ENCODE data around the gene STK32C. TPM values are rescaled to one million over a fixed set of nuclear protein-coding genes. Genes with fewer than 3 reads are reported as not detected.

Gene STK32C
- total RNA-seq, 1 donor, result 4.2 TPM

- Histone ChIP-seq H3K27me3 (ENCODE audit: insufficient read depth, low read length) (no peaks in the 10 kb centered on the region), H3K4me3 (ENCODE audit: low read length) (no peak overlapping the region), H3K4me1 (ENCODE audit: insufficient read depth, low read length) (peaks cover 3% of the 10 kb centered on the region), H3K9me3 (ENCODE audit: low read depth, low read length) (no peaks in the 10 kb centered on the region)
Observed at GRCh38 chr10:132264966-132265889, 42.5 kb downstream of the STK32C start.

- no peak overlapping the region for H3K4me3 ChIP-seq (ENCODE audit: low read length)
- H3K27me3 ChIP-seq (ENCODE audit: insufficient read depth, low read length), result no peaks in the 10 kb centered on the region
- H3K4me1 ChIP-seq (ENCODE audit: insufficient read depth, low read length), result peaks cover 3% of the 10 kb centered on the region
- H3K9me3 ChIP-seq (ENCODE audit: low read depth, low read length), result no peaks in the 10 kb centered on the region
Observed at GRCh38 chr10:132264306-132264950, 43.3 kb downstream of the STK32C start.

- Histone ChIP-seq H3K4me3 (ENCODE audit: low read length) (no peak overlapping the region), H3K27me3 (ENCODE audit: insufficient read depth, low read length) (no peaks in the 10 kb centered on the region), H3K9me3 (ENCODE audit: low read depth, low read length) (no peaks in the 10 kb centered on the region), H3K4me1 (ENCODE audit: insufficient read depth, low read length) (peaks cover 3% of the 10 kb centered on the region)
Observed at GRCh38 chr10:132263866-132264265, 43.9 kb downstream of the STK32C start.

GRCh38 chr10:132259702-132260482, 47.9 kb downstream of the STK32C start:
- peaks cover 26% of the 10 kb centered on the region for H3K4me1 ChIP-seq (ENCODE audit: insufficient read depth, low read length)
- H3K4me3 ChIP-seq (ENCODE audit: low read length), result no peak overlapping the region
- H3K27me3 ChIP-seq (ENCODE audit: insufficient read depth, low read length), result no peaks in the 10 kb centered on the region
- H3K9me3 ChIP-seq (ENCODE audit: low read depth, low read length), result no peaks in the 10 kb centered on the region

GRCh38 chr10:132258423-132258822, 49.3 kb downstream of the STK32C start:
- Histone ChIP-seq H3K9me3 (ENCODE audit: low read depth, low read length) (no peaks in the 10 kb centered on the region), H3K27me3 (ENCODE audit: insufficient read depth, low read length) (no peaks in the 10 kb centered on the region), H3K4me3 (ENCODE audit: low read length) (no peak overlapping the region), H3K4me1 (ENCODE audit: insufficient read depth, low read length) (peaks cover 30% of the 10 kb centered on the region)

- no peak overlapping the region for H3K4me3 ChIP-seq (ENCODE audit: low read length)
- H3K4me1 ChIP-seq (ENCODE audit: insufficient read depth, low read length), result peaks cover 30% of the 10 kb centered on the region
- H3K27me3 ChIP-seq (ENCODE audit: insufficient read depth, low read length), result no peaks in the 10 kb centered on the region
- H3K9me3 ChIP-seq (ENCODE audit: low read depth, low read length), result no peaks in the 10 kb centered on the region
Observed at GRCh38 chr10:132257907-132258306, 49.8 kb downstream of the STK32C start.

- no peaks in the 10 kb centered on the region for H3K9me3 ChIP-seq (ENCODE audit: low read depth, low read length)
- no peaks in the 10 kb centered on the region for H3K27me3 ChIP-seq (ENCODE audit: insufficient read depth, low read length)
- H3K4me3 ChIP-seq (ENCODE audit: low read length), result no peak overlapping the region
- H3K4me1 ChIP-seq (ENCODE audit: insufficient read depth, low read length), result peaks cover 29% of the 10 kb centered on the region
Observed at GRCh38 chr10:132257271-132257670, 50.5 kb downstream of the STK32C start.

GRCh38 chr10:132256866-132257265, 50.9 kb downstream of the STK32C start:
- Histone ChIP-seq H3K9me3 (ENCODE audit: low read depth, low read length) (no peaks in the 10 kb centered on the region), H3K4me1 (ENCODE audit: insufficient read depth, low read length) (peaks cover 27% of the 10 kb centered on the region), H3K27me3 (ENCODE audit: insufficient read depth, low read length) (no peaks in the 10 kb centered on the region), H3K4me3 (ENCODE audit: low read length) (no peak overlapping the region)

GRCh38 chr10:132255489-132256344, 52.0 kb downstream of the STK32C start:
- Histone ChIP-seq H3K4me3 (ENCODE audit: low read length) (no peak overlapping the region), H3K4me1 (ENCODE audit: insufficient read depth, low read length) (peaks cover 27% of the 10 kb centered on the region), H3K27me3 (ENCODE audit: insufficient read depth, low read length) (no peaks in the 10 kb centered on the region), H3K9me3 (ENCODE audit: low read depth, low read length) (no peaks in the 10 kb centered on the region)

- Histone ChIP-seq H3K4me3 (ENCODE audit: low read length) (no peak overlapping the region), H3K4me1 (ENCODE audit: insufficient read depth, low read length) (peaks cover 30% of the 10 kb centered on the region), H3K27me3 (ENCODE audit: insufficient read depth, low read length) (no peaks in the 10 kb centered on the region), H3K9me3 (ENCODE audit: low read depth, low read length) (no peaks in the 10 kb centered on the region)
Observed at GRCh38 chr10:132254841-132255240, 52.9 kb downstream of the STK32C start.

- no peaks in the 10 kb centered on the region for H3K9me3 ChIP-seq (ENCODE audit: low read depth, low read length)
- no peak overlapping the region for H3K4me3 ChIP-seq (ENCODE audit: low read length)
- H3K4me1 ChIP-seq (ENCODE audit: insufficient read depth, low read length), result peaks cover 38% of the 10 kb centered on the region
- H3K27me3 ChIP-seq (ENCODE audit: insufficient read depth, low read length), result no peaks in the 10 kb centered on the region
Observed at GRCh38 chr10:132253092-132253687, 54.6 kb downstream of the STK32C start.

- Histone ChIP-seq H3K9me3 (ENCODE audit: low read depth, low read length) (no peaks in the 10 kb centered on the region), H3K27me3 (ENCODE audit: insufficient read depth, low read length) (no peaks in the 10 kb centered on the region), H3K4me1 (ENCODE audit: insufficient read depth, low read length) (peaks cover 40% of the 10 kb centered on the region), H3K4me3 (ENCODE audit: low read length) (no peak overlapping the region)
Observed at GRCh38 chr10:132252412-132252811, 55.3 kb downstream of the STK32C start.

- no peaks in the 10 kb centered on the region for H3K9me3 ChIP-seq (ENCODE audit: low read depth, low read length)
- H3K4me3 ChIP-seq (ENCODE audit: low read length), result no peak overlapping the region
- H3K4me1 ChIP-seq (ENCODE audit: insufficient read depth, low read length), result peaks cover 36% of the 10 kb centered on the region
- H3K27me3 ChIP-seq (ENCODE audit: insufficient read depth, low read length), result no peaks in the 10 kb centered on the region
Observed at GRCh38 chr10:132251928-132252327, 55.8 kb downstream of the STK32C start.
